Nephron (organoid): ENCODE data around the gene RGS6.

Source experiments
- H3K27ac Mint-ChIP-seq, 3 experiments: 2 replicates each; pipeline ENCODE4 v1.8.0; 2020; ENCODE audit warnings: mixed read lengths in 3 of 3, mild to moderate bottlenecking in 2 of 3, moderate library complexity in 1 of 3
- H3K27me3 Mint-ChIP-seq: 2 replicates; pipeline ENCODE4 v1.8.0; 2021; ENCODE audit warnings: low read depth, mild to moderate bottlenecking, moderate library complexity, mixed read lengths
- H3K36me3 Mint-ChIP-seq: 2 replicates; pipeline ENCODE4 v1.8.0; 2020; ENCODE audit warnings: low read depth, mixed read lengths
- H3K4me1 Mint-ChIP-seq: 2 replicates; pipeline ENCODE4 v1.8.0; 2020; ENCODE audit warnings: mixed read lengths
- H3K4me3 Mint-ChIP-seq, 3 experiments: 2 replicates each; pipeline ENCODE4 v1.8.0; 2020; ENCODE audit warnings: mild to moderate bottlenecking in 3 of 3, mixed read lengths in 3 of 3, moderate library complexity in 2 of 3
- H3K9me3 Mint-ChIP-seq: 2 replicates; pipeline ENCODE4 v1.8.0; 2020; ENCODE audit warnings: mixed read lengths
- CTCF ChIP-seq, 3 experiments: fragments of 200-600 bp; sonication (generic); IDR thresholded peaks; one replicate each; pipeline ENCODE4 v1.5.0; 2021; ENCODE audit warnings: antibody characterized with exemption in 3 of 3; ENCODE audit not compliant: unreplicated experiment in 3 of 3

Gene RGS6

GRCh38 chr14:72434856-72435255 is 502.6 kb downstream of the RGS6 start:
- H3K4me3 Mint-ChIP-seq = no peak overlapping the region
- H3K4me1 Mint-ChIP-seq = no peaks in the 10 kb centered on the region
- H3K27ac Mint-ChIP-seq = no peak overlapping the region
- no peaks in the 10 kb centered on the region for H3K27me3 Mint-ChIP-seq
- H3K9me3 Mint-ChIP-seq = no peaks in the 10 kb centered on the region
- H3K36me3 Mint-ChIP-seq = no peaks in the 10 kb centered on the region
- no peak for TF ChIP-seq CTCF (IDR thresholded peaks at IDR 0.05; ENCODE audit: unreplicated experiment in 3 of 3)

- Mint-ChIP-seq H3K9me3 (no peaks in the 10 kb centered on the region), H3K36me3 (no peaks in the 10 kb centered on the region), H3K27me3 (no peaks in the 10 kb centered on the region), H3K27ac (peak overlapping the region in 1 of 3 experiments; percentile 31), H3K4me3 (no peak overlapping the region), H3K4me1 (peaks cover 16% of the 10 kb centered on the region)
- no peak for TF ChIP-seq CTCF (IDR thresholded peaks at IDR 0.05; ENCODE audit: unreplicated experiment in 3 of 3)
These were observed 507.5 kb downstream of the RGS6 start for GRCh38 chr14:72439707-72440106.

- H3K36me3 Mint-ChIP-seq = no peaks in the 10 kb centered on the region
- H3K27me3 Mint-ChIP-seq = peaks cover 6% of the 10 kb centered on the region
- peaks cover 16% of the 10 kb centered on the region for H3K4me1 Mint-ChIP-seq
- H3K9me3 Mint-ChIP-seq = no peaks in the 10 kb centered on the region
- H3K4me3 Mint-ChIP-seq = no peak overlapping the region
- H3K27ac Mint-ChIP-seq = peak overlapping the region in 1 of 3 experiments; percentile 4
- TF ChIP-seq CTCF (IDR thresholded peaks at IDR 0.05; ENCODE audit: unreplicated experiment in 3 of 3) = no peak
These were observed 511.0 kb downstream of the RGS6 start for GRCh38 chr14:72443256-72443655.

GRCh38 chr14:72443991-72444441 is 511.8 kb downstream of the RGS6 start:
- H3K4me1 Mint-ChIP-seq = peaks cover 17% of the 10 kb centered on the region
- no peak overlapping the region for H3K4me3 Mint-ChIP-seq
- H3K9me3 Mint-ChIP-seq = no peaks in the 10 kb centered on the region
- no peaks in the 10 kb centered on the region for H3K36me3 Mint-ChIP-seq
- H3K27me3 Mint-ChIP-seq = peaks cover 6% of the 10 kb centered on the region
- peak overlapping the region in 2 of 3 experiments; percentile 4 to 14 for H3K27ac Mint-ChIP-seq
- TF ChIP-seq CTCF (IDR thresholded peaks at IDR 0.05; ENCODE audit: unreplicated experiment in 3 of 3) = no peak

- H3K36me3 Mint-ChIP-seq = no peaks in the 10 kb centered on the region
- H3K4me1 Mint-ChIP-seq = peaks cover 22% of the 10 kb centered on the region
- no peak overlapping the region for H3K4me3 Mint-ChIP-seq
- TF ChIP-seq CTCF (IDR thresholded peaks at IDR 0.05; ENCODE audit: unreplicated experiment in 3 of 3) = no peak
- H3K27ac Mint-ChIP-seq = peak overlapping the region in 1 of 3 experiments; percentile 4
- no peaks in the 10 kb centered on the region for H3K9me3 Mint-ChIP-seq
- peaks cover 6% of the 10 kb centered on the region for H3K27me3 Mint-ChIP-seq
These were observed 512.5 kb downstream of the RGS6 start for GRCh38 chr14:72444701-72445100.

GRCh38 chr14:72448212-72448611 is 516.0 kb downstream of the RGS6 start:
- Mint-ChIP-seq H3K27me3 (peaks cover 6% of the 10 kb centered on the region), H3K36me3 (no peaks in the 10 kb centered on the region), H3K27ac (no peak overlapping the region), H3K4me1 (peaks cover 47% of the 10 kb centered on the region), H3K4me3 (no peak overlapping the region), H3K9me3 (no peaks in the 10 kb centered on the region)
- TF ChIP-seq CTCF (IDR thresholded peaks at IDR 0.05; ENCODE audit: unreplicated experiment in 3 of 3) = no peak
